ENCODE data around the gene HSPA12B.

HSPA12B gene

DNA sequence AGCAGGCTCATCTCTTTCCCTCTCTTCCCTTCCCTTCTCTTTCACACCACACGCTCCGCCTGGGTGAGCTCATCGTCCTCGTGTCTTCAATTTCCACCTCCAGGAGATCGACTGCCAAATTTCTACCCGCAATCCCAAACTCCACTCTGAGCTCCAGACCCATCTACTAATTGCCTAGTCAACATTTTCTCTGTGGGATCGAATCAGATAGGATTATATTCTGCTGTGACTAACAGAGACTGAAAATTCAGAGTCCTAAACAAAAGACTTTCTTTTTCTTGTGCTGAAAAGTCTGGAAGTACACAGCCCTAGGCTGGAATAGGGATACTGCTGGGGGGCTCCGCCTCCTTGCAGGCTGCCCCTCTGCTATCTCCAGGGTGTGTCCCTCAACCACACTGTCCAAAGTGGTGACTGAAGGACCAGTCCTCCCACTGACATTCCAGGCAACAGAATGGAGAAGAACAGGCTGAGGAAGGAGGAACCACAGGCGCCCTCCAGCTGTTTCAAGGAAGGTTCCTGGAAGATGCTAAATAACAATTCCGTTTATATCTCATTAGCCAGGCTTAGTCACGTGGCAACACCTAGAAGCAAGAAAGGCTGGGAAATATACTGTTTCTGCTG lies 5.0 kb upstream of the HSPA12B start:
- DNase-seq (ENCODE audit: extremely low spot score, insufficient read length, low read depth) (no peak), FAIRE-seq (no peak)

DNA sequence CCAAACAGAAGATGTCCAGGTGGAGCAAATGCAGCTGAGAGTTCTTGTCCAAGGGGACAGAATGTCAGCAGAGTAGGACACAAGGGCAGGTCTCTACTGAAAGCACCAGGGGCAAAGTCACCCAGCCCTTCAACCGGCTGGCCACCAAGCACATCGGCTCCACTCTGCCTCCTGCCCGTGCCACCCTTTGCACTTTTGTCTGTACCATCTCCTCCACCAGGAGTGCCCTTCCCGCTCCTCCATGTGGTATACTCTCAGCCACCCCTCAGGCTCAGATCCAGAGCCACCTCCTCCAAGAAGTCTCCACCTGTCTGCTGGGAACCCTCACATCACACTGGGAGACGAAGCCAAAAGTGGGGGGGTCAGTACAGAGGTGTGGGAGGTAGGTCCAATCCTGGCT lies 4.1 kb upstream of the HSPA12B start:
- no peak for DNase-seq (ENCODE audit: extremely low spot score, insufficient read length, low read depth)
- FAIRE-seq = no peak

DNA sequence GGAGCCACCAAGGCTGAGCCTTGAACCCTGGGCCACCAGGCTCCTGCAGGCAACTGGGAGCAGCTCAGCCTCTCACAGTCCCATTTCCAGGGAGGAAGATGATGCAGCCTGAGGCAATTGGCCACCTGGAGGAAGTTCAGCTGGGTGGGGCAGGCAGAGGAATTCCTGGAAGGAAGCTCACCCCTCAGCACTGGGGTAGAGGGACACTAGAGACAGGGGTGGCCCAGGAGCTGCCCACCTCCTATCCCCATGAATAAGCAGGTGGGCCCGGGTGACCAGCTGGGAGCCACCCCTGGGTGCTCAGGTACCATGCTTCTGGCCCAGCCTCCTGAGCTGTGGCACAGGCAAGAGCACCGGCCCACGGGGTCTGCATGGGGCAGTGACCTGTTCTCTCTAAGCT lies 3.6 kb upstream of the HSPA12B start:
- DNase-seq (ENCODE audit: extremely low spot score, insufficient read length, low read depth) (no peak), FAIRE-seq (no peak)

DNA sequence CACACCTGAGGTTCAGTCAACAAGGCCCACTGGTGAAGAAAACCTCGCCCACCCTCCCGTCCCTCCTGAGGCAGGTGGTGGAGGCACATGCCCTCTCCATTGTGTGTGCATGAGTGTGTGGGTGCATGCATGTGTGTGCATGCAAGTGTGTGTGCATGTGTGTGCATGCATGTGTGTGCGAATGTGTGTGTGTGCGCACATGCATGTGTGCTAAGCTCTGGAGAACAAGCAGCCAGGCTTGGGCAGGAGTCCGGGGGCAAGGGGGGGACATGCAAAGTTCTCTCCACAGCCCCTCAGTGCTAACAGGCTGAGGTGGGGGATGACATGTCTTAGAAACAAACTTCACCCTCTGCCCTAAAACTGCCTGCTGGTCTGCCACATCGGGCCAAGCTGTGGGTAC lies 3.1 kb upstream of the HSPA12B start:
- no peak for DNase-seq (ENCODE audit: extremely low spot score, insufficient read length, low read depth)
- no peak for FAIRE-seq

DNA sequence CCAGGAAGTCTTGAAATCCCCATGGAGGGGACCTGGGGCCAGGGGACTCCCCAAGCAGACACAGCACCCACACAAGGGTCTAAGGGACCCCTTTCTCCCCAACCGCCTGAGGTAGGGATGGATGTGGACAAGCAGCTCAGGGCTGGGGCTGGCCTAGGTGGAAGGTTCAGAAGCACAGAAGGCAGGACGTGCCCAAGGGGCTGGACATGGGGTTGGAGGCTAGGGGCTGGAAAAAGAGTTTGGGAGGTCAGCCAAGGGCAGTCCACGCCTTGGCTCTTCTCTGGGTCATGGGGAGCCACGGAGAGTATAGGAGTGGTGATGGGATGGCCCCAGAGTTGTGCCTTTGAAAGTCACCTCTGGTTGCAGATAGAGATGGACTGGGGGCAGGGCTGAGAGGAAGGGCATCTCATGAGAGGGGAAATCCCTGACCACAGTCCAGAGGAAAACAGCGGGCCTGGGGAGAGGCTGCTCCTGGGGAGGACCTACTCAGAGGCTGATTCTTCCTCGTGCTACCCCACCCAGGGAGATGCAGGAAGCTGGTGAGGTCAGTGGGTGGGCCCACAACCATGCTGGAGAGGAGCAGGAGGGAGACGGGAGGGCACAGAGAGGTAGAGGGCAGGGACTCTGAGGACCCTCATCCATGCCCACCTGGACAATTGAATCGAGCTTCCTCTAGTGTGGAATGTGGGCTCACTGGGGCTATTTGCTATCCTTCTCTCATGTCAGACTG lies 2.5 kb upstream of the HSPA12B start:
- no peak for DNase-seq (ENCODE audit: extremely low spot score, insufficient read length, low read depth)
- no peak for FAIRE-seq

DNA sequence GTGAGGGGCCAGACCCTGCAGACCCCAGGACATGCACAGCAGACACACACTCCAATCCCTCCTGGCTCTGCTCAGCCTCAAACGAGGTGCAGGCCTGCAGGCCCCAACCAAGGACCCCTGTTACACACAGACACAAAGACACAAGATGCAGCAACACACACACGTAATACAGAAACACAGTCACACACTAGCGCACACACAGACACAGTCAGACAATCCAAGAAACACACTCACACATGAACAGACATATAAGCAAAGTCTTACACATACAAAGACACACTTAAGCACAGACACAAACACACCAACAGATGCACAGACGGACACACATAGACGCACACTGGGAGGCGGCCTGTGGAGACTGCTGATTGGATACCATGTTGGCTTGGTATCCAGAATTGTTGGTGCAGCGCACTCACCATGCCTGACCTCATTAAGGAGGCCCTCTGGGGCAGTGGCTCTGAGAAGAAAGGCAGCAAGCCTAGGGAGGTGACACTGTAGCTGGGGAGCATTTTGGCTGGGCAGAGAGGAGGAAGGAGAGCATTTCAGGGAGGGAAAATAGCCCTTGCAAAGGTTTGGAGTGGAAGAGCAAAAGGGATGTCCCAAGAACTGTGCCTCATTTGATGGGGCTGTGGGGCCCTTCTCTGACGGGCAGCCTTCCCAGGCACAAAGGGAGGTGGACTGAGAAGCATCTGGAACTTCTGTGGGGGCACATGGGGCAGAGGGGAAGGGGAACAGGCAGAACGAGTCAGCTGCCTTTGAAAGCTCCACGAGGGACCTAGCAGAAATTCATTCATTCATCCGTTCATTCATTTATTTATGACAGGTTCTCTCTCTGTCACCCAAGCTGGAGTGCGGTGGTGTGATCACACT lies 1.4 kb upstream of the HSPA12B start:
- DNase-seq (ENCODE audit: extremely low spot score, insufficient read length, low read depth) (no peak), FAIRE-seq (no peak)

DNA sequence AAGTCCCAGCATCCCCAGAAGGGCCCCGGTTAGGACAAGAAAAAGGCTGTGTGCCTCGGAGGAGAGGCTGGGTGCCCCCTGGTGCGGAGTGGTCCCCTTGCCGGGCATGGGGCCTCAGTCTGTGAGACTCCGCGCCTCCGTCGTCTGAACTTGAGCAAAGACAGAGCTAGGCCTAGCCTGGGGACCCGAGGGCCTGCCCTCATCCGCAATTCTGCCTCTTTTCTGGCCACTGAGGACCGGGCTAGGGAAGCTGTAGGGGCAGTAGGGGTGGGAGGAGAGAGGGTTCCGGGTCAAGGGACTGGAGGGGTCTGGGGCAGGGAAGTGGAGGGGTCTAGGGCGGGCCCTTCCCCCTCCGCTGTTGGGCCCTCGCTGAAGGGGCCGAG lies 550 bp upstream of the HSPA12B start:
- no peak for FAIRE-seq
- no peak for DNase-seq (ENCODE audit: extremely low spot score, insufficient read length, low read depth)

DNA sequence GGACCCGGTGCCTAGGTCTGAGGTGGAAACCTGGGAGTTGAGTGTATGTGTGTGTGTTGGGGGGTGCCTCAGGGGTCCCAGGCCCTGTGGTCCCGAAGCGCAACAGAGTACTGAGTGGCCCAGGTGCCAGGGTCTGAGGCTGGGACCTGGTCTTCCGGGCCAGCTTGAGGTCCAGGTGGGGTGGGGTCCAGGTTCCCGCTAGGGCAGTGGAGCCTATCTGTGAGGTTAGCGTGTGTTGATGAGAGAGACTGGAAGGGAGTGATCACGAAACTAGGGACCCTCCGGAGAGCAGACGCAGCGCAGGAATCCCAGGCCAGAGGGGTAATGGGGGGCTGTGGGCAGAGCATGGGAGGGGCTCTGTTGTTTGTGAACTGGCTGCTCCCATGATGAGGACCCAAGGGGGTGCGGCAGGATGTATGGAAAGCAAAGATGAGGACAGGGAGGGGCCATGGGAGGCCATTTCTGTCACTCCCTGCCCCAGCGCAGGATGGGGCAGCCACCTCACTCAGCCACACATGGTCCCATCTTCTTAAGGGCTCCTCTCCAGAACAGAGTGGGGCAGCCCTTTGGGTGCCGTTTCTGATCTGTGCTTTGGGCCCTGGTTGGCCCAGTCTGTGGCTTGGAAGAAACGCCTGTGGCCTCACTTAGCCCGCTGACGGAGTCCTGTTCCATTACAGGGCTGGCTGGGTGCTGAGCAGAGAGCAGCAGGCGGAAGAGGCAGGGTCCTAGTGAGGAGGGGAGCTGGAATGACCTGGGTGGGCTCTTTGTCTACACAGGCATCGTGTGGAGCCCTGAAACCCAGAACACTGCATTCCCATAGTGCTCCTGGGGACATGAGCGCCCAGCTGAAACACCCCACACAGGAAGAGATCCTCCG lies 872 bp downstream of the HSPA12B start:
- FAIRE-seq = no peak
- no peak for DNase-seq (ENCODE audit: extremely low spot score, insufficient read length, low read depth)

DNA sequence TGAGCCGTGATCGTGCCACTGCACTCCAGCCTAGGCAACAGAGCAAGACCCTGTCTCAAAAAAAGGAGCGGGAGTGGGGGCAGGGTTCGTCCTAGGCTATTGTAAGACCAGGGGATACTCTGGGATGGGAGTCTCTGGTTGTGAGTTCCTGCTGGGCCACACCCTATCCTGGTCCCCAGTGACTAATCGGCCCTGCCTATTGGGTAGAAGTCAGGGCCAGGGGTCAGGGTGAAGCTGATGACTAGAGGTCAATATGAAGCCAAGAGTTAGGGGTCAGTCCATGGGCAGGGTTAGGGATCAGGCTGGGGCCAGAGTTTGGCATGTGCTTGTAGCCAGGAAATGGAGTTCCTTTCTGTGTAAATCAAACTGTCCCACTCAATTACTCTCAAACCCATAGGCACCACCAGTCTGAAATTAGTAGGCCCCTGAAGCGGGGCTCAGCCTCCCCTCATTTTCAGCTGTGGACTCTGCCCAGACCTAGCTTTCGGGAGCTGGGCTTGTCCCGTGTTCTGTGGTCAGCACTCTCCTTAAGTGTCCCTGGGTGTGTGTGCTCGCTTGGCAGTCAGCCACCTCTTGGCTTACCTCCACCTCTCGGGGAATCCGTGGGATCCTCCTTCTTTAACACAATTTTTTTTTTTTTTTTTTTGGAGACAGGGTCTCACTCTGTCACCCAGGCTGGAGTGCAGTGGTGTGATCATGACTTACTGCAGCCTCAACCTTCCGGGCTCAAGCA lies 1.8 kb downstream of the HSPA12B start:
- no peak for DNase-seq (ENCODE audit: extremely low spot score, insufficient read length, low read depth)
- FAIRE-seq = no peak

DNA sequence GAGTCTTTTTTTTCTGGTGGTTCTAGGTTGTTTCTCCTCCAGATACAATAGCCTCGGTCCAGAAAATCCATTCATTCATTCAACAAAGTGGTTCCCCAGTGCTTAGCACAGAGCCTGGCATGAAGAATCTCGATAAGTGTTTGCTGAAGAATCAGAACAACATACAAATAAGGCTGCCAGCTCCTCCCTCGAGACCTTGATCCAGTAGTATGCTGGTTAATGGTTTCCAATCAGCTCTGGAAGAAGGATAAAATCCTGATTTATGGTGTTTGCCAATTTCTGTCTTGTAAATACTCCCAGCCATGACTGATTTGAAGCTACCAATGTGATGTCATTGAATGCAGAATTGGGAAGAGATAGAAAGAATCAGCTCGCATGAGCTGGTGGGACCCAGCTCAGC lies 3.3 kb downstream of the HSPA12B start:
- FAIRE-seq = no peak

DNA sequence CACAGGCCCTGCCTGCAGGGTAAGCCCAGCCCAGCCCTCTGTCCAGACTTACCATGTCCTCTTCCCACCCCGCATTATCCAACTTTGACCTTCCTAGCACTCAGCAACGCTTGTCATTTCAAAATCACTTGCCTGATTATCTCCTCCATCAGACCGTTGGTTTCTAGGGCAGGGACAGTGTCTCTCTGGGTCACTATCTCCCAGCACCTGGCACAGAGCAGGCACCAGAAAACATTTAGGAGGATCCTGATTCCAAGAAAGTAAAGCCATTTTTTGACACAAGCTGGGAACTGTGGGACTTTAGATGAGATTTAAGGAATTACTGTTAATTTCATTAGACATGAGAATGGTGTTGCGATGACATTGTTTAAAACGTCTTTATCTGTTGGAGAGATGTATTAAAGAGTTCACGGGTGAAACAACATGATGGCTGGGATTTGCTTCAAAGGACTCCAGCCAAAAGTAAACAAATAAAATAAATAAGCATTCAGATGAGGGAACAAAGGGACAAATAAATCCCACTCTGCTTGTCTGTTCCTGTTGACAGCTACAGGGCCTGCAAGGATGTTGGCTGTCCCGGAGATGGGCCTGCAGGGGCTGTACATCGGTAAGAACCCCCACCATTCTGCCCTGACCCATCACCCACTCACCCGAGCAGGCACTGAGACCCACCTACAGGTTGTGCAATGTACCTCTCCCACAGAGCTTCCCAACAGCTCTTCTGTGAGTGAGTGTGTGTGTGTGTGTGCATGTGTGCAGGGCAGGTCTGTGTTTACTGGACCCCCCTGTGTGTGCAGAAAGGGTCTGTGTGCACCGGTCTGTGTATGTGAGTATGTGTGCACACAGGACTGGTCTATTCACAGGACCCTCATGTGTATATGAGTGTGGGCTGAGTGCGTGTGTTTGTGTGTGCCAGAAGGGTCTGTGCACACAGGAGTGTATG lies 5.9 kb downstream of the HSPA12B start:
- DNase-seq (ENCODE audit: extremely low spot score, insufficient read length, low read depth) (no peak), FAIRE-seq (no peak)

More for the DNA sequence above, 3.3 kb downstream of the HSPA12B start:
- no peak for DNase-seq (ENCODE audit: extremely low spot score, insufficient read length, low read depth)

DNA sequence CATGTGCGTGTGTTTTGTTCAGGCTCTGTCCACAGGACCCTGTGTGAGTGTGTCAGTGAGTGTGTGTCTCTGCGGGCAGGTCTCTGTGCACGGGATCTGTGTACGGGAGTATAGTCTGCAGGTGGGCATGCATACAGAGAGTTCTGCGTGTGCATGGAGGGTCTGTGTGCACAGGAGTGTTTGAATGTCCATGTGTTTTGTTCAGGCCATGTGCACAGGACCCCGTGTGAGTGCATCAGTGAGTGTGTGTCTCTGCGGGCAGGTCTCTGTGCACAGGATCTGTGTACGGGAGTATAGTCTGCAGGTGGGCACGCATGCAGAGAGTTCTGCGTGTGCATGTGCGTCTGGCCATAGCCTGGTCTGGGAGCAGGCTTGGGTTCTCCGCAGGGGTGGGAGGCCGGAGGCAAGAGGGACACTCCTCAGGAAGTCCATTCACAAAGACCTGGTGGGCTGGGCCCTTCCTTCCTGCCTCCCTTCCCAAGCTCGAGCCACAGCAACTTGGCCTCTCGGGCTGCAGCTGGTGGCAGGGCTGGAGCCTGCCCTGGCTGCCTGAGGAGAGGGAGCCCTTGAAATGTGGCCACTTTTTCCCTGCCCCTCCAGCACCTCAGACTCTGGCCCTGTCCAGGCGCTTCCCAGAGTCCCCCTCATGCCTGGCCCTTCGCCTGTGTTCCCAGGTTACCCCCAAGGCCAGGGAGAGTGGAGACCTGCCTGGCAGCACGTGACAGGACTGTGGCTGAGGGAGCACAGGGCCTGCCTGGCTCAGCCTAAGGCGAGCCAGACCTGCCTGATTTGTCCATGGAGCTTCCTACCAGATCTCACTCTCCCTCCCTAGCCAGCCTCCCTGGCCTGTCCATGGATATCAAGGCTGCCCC lies 6.8 kb downstream of the HSPA12B start:
- FAIRE-seq (no peak), DNase-seq (ENCODE audit: extremely low spot score, insufficient read length, low read depth) (no peak)

DNA sequence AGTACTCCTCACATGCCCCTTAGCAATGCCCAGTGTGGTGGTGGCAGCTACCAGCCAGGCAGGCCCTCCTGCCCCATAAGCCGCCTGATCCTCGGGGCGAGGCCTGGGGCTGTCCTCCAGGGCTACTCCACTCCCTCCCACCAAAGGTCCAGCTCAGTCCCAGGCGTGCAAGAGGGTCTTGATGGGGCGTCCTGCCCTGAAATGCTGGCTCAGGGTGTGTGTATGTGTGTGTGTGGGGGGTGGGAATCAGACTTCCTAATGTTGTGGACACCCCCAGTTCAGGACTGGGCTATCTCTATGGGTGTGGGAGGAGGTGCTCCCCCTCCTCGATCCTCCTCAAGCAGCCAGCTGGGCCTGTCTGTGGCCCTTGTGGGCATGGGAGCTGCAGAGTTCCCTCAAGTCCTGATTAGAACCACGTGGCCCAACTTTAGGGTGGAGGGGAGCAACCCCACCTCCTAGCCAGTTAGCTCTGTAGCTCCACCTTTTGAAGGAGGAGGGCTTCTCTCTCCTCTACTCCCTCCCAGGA lies 7.5 kb downstream of the HSPA12B start:
- DNase-seq (ENCODE audit: extremely low spot score, insufficient read length, low read depth) (no peak), FAIRE-seq (no peak)

DNA sequence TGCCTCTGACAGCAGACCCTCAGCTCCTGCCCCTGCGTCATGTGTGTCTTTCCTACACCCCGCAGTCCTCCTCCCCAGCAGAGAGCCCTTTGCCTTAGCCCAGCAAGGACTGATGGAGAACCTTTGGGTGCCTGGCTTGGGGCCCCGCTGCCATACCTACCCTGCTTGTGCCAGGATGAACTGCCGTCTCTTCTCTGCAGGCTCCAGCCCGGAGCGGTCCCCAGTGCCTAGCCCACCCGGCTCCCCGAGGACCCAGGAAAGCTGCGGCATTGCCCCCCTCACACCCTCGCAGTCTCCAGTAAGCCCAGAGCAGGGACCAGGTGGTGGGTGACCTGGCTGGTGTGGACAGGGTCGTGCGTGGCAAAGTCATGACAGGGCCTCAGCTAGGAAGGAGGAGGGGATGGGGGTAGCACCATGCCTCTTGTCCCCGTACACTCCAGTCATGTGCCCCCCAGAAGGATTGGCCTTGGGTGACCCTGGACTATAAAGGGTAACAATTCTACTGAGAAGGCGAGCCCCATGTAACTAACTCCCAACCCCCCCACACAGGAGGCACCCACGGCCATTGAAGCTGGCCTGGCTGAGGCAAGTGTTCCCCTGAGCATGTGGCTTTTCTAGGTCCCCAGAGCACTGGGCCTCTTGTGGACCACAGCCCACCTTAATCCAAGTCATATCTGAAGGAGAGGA lies 8.3 kb downstream of the HSPA12B start:
- no peak for DNase-seq (ENCODE audit: extremely low spot score, insufficient read length, low read depth)
- no peak for FAIRE-seq

DNA sequence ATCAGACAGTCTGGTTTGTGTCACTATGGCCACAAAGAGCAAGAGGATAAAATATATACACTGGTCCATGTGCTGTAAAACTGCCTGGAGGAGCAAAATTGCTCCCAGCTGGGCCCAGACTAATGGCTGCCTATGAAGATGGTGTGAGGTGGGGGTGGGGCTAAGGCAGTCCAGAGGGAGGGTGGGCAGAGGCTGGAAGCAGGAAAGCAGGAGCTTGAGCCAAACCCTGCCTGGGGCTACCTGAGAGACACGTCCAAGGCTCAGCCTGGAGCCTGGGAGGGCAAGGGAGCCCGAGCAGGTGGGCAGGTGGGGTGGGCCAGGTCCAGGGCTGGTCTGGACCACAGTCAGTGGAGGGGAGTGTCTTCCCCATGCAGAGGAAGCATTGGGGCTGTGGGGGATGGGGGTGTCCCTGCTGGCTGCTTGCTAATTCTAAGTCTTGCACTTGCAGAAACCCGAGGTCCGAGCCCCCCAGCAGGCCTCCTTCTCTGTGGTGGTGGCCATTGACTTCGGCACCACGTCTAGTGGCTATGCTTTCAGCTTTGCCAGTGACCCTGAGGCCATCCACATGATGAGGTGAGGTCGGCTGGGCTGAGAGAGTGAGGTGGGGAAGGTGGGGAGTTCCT lies 9.5 kb downstream of the HSPA12B start:
- DNase-seq (ENCODE audit: extremely low spot score, insufficient read length, low read depth) (no peak), FAIRE-seq (no peak)

DNA sequence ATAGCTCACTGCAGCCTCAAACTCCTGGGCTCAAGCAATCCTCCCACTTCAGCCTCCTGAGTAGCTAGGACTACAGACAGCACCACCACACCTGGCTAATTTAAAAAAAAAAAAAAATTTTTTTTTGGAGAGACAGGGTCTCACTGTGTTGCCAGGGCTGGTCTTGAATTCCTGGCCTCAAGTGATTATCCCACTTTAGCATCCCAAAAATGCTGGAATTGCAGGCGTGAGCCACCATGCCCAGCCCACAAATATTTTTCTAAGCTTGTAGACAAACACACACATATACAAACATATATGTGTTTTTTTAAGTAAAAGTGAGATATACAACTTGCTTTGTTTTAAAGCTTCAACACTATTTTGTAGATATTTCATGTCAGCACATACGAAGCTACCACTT lies 10.8 kb downstream of the HSPA12B start:
- DNase-seq (ENCODE audit: extremely low spot score, insufficient read length, low read depth) (no peak), FAIRE-seq (no peak)
